Smooth muscle cell (in vitro differentiated cells): ENCODE results near the gene ZNF474. TPM values are rescaled to one million over a fixed set of nuclear protein-coding genes. Genes with fewer than 3 reads are reported as not detected.

ENCODE experiments used
- DNase-seq: peaks from one replicate; lab custom pipeline; 2025; ENCODE audit not compliant: unreplicated experiment; lab: John Stamatoyannopoulos, UW
- H2AFZ ChIP-seq: fragments of 200-600 bp; sonication (generic); 2 replicates; pipeline ENCODE4 v1.6.0; 2016; ENCODE audit warnings: antibody characterized with exemption, low read depth, mild to moderate bottlenecking
- H3F3A ChIP-seq: fragments of 200-600 bp; sonication (generic); 2 replicates; pipeline ENCODE4 v1.6.0; 2017; ENCODE audit warnings: antibody characterized with exemption, low read depth
- H3K27ac ChIP-seq: fragments of 200-600 bp; sonication (generic); 2 replicates; pipeline ENCODE4 v1.5.1; 2016; ENCODE audit warnings: low read depth, mild to moderate bottlenecking
- H3K27me3 ChIP-seq: fragments of 200-600 bp; sonication (generic); 2 replicates; pipeline ENCODE4 v1.6.1; 2016; ENCODE audit warnings: low read depth, mild to moderate bottlenecking
- H3K36me3 ChIP-seq: fragments of 200-600 bp; sonication (generic); 2 replicates; pipeline ENCODE4 v1.5.1; 2016; ENCODE audit warnings: low read depth
- H3K4me1 ChIP-seq: fragments of 200-600 bp; sonication (generic); 2 replicates; pipeline ENCODE4 v1.5.1; 2016; ENCODE audit warnings: low read depth
- H3K4me2 ChIP-seq: fragments of 200-600 bp; sonication (generic); 2 replicates; pipeline ENCODE4 v1.6.0; 2016; ENCODE audit warnings: mild to moderate bottlenecking
- H3K4me3 ChIP-seq: fragments of 200-600 bp; sonication (generic); 2 replicates; pipeline ENCODE4 v1.5.1; 2016; ENCODE audit warnings: mild to moderate bottlenecking
- H3K79me2 ChIP-seq: fragments of 200-600 bp; sonication (generic); 2 replicates; pipeline ENCODE4 v1.6.0; 2016; ENCODE audit warnings: low read depth, mild to moderate bottlenecking
- H3K9ac ChIP-seq: fragments of 200-600 bp; sonication (generic); 2 replicates; pipeline ENCODE4 v1.6.0; 2016; ENCODE audit warnings: low read depth
- H3K9me3 ChIP-seq: fragments of 200-600 bp; sonication (generic); replicated peaks from 2 replicates; pipeline ENCODE4 v1.5.1; 2016; ENCODE audit warnings: low read depth
- H4K20me1 ChIP-seq: fragments of 200-600 bp; sonication (generic); 2 replicates; pipeline ENCODE4 v1.6.0; 2016; ENCODE audit warnings: low read depth
- polyA plus RNA-seq: library from polyadenylated mRNA; unstranded; fragments of >200 nt; fragmentation: Nextera tagmentation; extraction: Ambion mirVana; gene quantifications from 2 replicates; pipeline ENCODE4 v1.2.1, GENCODE V29; 2016
- total RNA-seq: library from RNA; depleted of rRNA; stranded (reverse); fragments of >200 nt; gene quantifications from 2 replicates; pipeline ENCODE4 v1.2.3, GENCODE V29; 2014
- TF ChIP-seq, protein P1 (sequence below): fragments of 200-600 bp; sonication (generic); IDR thresholded peaks from 2 replicates; pipeline ENCODE4 v1.5.1; 2017; ENCODE audit warnings: borderline replicate concordance, mild to moderate bottlenecking, antibody characterized with exemption; ENCODE audit not compliant: insufficient read depth, poor library complexity, severe bottlenecking

The ZNF474 gene
- total and polyA plus RNA-seq, 2 experiments from 2014 or later = 1.1 to 2.2 TPM

DNA sequence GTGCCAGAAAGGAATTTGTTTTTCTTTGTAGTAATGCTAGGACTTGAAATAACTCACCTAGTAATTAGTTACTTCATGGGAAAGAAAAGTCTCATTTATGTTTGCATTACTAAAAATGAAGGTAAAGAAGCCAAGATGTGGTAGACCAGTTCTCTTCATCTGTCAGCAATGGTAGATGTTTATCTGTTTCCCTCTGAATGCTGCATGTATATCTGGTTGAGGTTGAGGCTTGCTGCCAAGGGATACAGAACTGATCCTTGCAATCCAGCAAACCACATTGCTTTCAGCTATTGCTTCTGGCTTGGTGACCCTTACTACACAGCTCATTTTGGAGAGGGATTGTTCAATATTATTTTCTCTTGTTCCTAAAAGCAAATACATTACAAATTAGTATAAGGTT lies 73.6 kb downstream of the ZNF474 start:
- no peak overlapping the region for H2AFZ ChIP-seq
- H3K79me2 ChIP-seq = no peaks in the 10 kb centered on the region
- TF ChIP-seq, protein P1, sequence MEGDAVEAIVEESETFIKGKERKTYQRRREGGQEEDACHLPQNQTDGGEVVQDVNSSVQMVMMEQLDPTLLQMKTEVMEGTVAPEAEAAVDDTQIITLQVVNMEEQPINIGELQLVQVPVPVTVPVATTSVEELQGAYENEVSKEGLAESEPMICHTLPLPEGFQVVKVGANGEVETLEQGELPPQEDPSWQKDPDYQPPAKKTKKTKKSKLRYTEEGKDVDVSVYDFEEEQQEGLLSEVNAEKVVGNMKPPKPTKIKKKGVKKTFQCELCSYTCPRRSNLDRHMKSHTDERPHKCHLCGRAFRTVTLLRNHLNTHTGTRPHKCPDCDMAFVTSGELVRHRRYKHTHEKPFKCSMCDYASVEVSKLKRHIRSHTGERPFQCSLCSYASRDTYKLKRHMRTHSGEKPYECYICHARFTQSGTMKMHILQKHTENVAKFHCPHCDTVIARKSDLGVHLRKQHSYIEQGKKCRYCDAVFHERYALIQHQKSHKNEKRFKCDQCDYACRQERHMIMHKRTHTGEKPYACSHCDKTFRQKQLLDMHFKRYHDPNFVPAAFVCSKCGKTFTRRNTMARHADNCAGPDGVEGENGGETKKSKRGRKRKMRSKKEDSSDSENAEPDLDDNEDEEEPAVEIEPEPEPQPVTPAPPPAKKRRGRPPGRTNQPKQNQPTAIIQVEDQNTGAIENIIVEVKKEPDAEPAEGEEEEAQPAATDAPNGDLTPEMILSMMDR = no peak
- no peaks in the 10 kb centered on the region for H3K9me3 ChIP-seq
- H3K36me3 ChIP-seq = no peaks in the 10 kb centered on the region
- no peaks in the 10 kb centered on the region for H3K27me3 ChIP-seq
- no peak overlapping the region for H3K9ac ChIP-seq
- H3F3A ChIP-seq = no peaks in the 10 kb centered on the region
- H3K4me3 ChIP-seq = no peak overlapping the region
- H3K27ac ChIP-seq = no peak overlapping the region
- no peaks in the 10 kb centered on the region for H4K20me1 ChIP-seq
- no peak for DNase-seq
- no peak overlapping the region for H3K4me2 ChIP-seq
- H3K4me1 ChIP-seq = peaks cover 15% of the 10 kb centered on the region

Other genes with a start within 250 kb of the ZNF474 start
- gene SRFBP1, start 167.6 kb upstream of the ZNF474 start, total RNA-seq = 15.1 and 19.0 TPM in 2 replicates
- 7.0 and 7.1 TPM in 2 replicates for gene SRFBP1, start 167.6 kb upstream of the ZNF474 start, polyA plus RNA-seq
- gene LOX, start 51.3 kb upstream of the ZNF474 start, total RNA-seq = 632 and 642 TPM in 2 replicates
- gene LOX, start 51.3 kb upstream of the ZNF474 start, polyA plus RNA-seq = 756 and 808 TPM in 2 replicates
- 7.2 and 15.5 TPM in 2 replicates for gene SNCAIP, start 182.7 kb downstream of the ZNF474 start, total RNA-seq
- gene SNCAIP, start 182.7 kb downstream of the ZNF474 start, polyA plus RNA-seq = 7.0 and 8.0 TPM in 2 replicates